Panc1 (cell line): ENCODE measurements around the gene GPR15.

Source experiments
- CTCF ChIP-seq: fragments of 450-650 bp; IDR thresholded peaks from 2 replicates; pipeline ENCODE4 v1.5.1; 2017; ENCODE audit warnings: mild to moderate bottlenecking
- POLR2AphosphoS5 ChIP-seq: IDR thresholded peaks from 2 replicates; pipeline ENCODE4 v1.6.1; 2012; ENCODE audit warnings: mild to moderate bottlenecking, low read depth, low read length, moderate library complexity
- REST ChIP-seq, 2 experiments: IDR thresholded peaks; 2 replicates each; pipeline ENCODE4 v1.6.1; 2011 to 2012; ENCODE audit warnings: low read depth in 2 of 2, control low read depth in 1 of 2, low read length in 1 of 2, mild to moderate bottlenecking in 1 of 2, moderate library complexity in 1 of 2; ENCODE audit not compliant: insufficient read depth in 1 of 2

GRCh38 chr3:98483626-98484025, 48.2 kb upstream of the GPR15 start:
- TF ChIP-seq CTCF, result no peak
- TF ChIP-seq POLR2AphosphoS5, result no peak
- no peak for TF ChIP-seq REST (IDR thresholded peaks at IDR 0.05; ENCODE audit: insufficient read depth in 1 of 2, low read depth in 2 of 2, low read length in 1 of 2)
